Right ventricle myocardium superior (tissue), 1 donor: Measurements from ENCODE around the gene KANSL1. TPM values are rescaled to one million over a fixed set of nuclear protein-coding genes. Genes with fewer than 3 reads are reported as not detected.
"Not testable (repeated sequence)": the region's sequence is repeated elsewhere in the genome, so short reads cannot be mapped to it uniquely, and the experiment has no call there.

Experiments used
- ATAC-seq: fragments of 200-7000 bp; cut with Tn5 transposase; one replicate; pipeline ENCODE4 v1.9.1; 2020; ENCODE audit warnings: mild to moderate bottlenecking; ENCODE audit not compliant: poor library complexity
- DNase-seq: peaks from one replicate; pipeline ENCODE4 v3.0.0-alpha.2; 2020
- intact Hi-C: fragments of 100-400 bp; cut with DNase I; formaldehyde crosslinking; loops from one replicate; pipeline ENCODE4 v1.11.2; 2022
- total RNA-seq: library from RNA; stranded (reverse); fragmentation: NEBNext Ultra II Directional; extraction: Animal tissue kit (Norgen Biotek cat#: 25700); gene quantifications from one replicate; pipeline ENCODE4 v1.2.1, GENCODE V29; 2021
- donor health status: DM: no; HTN: yes; CAD: no; lungs with severe emphysema.

Gene KANSL1
- total RNA-seq, 1 donor from 2014 or later = 25.1 TPM

DNA sequence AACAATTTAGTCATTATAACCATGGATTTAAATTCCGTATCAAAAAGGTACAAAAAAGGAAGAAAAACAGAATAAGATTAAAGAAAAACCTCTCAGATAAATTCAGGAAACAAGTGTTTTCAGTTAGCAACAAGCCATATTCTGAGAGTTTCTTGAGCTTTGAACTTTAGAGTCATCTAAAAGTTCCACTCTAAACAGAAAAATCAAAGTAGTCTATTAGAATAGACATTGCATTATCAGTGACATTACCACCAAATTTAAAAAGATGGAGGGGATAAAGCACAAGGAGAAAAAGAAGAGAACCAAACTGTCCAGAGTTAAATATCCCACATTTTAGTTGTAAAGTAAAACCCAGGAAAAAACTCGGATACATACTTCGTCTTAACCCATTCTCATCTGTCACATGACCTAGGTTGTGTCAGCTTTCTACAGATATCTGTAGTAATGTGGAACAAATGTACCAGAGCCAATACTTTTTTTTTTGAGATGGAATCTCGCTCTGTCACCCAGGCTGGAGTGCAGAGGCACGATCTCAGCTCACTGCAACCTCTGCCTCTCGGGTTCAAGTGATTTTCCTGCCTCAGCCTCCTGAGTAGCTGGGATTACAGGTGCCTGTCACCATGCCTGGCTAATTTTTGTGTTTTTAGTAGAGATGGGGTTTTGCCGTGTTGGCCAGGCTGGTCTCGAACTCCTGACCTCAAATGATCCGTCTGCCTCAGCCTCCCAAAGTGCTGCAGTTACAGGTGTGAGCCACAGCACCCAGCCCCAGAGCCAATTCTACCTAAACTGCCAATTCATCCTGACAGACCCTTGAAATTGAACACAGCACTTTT is 91.2 kb downstream of the KANSL1 start:
- DNase-seq, intact Hi-C loops: not testable (repeated sequence)
- ATAC-seq = peak; percentile 33

DNA sequence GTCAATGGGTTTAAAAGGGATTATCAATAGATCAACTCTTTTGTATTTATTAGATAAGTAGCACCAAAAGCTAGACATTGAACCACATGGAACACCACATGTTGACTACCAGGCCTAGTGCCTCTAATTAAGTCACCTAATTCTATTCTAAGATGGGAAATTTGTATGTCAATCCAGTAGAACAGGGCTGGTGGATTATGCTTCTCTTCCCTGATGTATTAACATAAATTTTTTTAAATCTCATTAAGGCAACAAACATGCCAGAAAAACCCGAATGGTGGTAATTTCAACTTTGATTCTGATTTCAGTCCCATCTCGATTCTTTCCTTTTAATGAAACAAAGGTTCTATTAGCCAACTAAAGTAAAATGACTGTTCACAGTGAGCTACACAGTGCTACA is 92.6 kb downstream of the KANSL1 start:
- DNase-seq (no peak), ATAC-seq (no peak)
- intact Hi-C loops = no loop called here

DNA sequence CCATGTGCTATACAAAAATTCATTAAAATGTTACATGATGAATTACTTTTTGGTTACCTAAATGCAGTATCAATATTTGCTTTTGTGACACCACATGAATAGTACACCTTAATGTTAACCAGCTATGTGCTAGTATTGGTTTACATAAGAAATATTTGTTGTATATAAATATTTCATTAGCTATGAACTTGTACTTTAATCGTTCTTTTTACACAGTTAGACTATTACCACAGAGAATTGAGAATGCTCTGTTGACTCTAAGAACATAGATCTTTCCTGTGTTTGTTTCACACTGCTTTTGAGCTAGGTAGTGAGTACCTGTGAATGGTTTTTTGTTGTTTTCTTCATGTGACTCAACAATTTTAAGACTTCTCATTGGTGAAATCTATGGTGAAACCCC is 93.4 kb downstream of the KANSL1 start:
- intact Hi-C loops = no loop called here
- no peak for ATAC-seq

DNA sequence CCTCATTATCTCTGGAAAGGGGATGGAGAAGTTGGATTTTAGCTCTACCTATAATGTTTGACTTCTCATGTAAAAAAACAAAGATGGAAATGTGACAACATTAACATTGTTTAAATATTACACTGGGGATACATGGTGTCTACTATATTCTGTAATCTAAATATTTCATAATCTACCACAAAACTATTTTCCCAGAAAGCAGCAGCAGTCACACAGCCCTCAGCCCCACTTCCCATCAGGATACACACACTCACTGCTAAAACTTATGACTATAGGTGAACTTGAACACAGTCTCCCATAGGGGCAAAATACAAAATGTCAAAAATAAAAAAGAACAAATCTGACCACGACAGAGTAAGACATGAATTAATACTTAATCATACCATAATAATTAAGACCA is 95.7 kb downstream of the KANSL1 start:
- intact Hi-C loops = no loop called here
- ATAC-seq = no peak
- no peak for DNase-seq

More for the DNA sequence above, 93.4 kb downstream of the KANSL1 start:
- DNase-seq = no peak

DNA sequence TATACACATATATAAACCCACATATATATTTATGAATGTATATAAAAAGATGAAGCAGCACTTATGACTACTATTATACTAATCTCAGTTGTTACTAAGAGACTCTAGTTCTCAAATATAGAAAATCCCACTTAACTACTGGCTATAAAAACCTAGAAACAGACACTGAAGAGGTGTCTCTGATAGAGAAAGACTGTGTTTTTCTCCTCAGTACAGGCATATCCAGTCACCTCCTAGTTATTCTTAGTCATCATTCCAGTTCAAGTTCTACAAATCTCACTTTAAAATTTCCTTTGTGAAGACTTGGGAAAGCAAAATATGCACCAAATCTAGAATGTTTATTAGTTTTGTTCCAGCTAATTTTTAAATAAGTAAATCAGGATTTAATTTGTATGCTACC is 100.2 kb downstream of the KANSL1 start:
- ATAC-seq (no peak), DNase-seq (no peak)
- intact Hi-C loops = no loop called here

DNA sequence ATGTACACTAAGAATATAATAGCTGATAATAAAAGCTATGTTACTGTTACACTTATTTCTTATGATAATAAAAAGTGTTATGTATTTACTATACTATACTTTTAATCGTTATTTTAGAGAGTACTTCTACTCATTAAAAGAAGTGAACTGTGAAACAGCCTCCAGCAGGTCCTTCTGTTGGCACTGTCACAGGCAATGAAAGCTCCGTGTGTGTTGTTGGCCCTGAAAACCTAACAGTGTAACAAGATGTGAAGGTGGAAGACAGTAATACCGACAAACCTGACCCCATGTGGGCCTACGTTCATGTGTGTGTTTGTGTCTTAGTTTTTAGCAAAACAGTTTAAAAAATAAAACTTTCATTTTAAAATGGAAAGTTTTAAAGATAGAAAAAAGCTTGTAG is 102.4 kb downstream of the KANSL1 start:
- DNase-seq = no peak
- intact Hi-C loops = no loop called here
- no peak for ATAC-seq

DNA sequence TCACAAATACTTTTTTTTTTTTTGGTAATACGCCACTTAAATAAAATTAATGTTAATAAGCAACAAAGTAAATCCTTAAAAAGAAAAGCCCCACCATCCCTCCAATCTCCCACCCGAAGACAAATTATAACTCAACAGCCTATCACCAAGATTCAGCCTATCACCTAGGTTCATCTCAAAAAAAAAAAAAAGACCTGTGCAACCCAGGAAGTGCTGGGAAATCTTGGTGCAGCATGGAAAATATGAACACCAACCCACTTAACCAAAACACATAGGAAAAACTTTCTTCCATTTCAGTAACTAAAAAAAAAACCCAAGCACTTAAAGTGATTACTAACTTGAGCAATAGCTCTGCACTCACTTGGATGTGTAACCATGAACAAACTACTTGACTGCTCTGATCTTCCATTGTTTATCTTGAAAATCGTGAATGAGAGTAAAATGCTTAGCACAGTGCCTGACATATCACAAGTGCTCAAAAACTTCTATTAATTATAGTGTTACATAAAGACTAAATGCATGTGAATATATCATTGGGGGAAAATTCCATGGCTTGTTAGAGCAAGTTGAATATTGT is 103.8 kb downstream of the KANSL1 start:
- no peak for DNase-seq
- intact Hi-C loops = no loop called here
- no peak for ATAC-seq

DNA sequence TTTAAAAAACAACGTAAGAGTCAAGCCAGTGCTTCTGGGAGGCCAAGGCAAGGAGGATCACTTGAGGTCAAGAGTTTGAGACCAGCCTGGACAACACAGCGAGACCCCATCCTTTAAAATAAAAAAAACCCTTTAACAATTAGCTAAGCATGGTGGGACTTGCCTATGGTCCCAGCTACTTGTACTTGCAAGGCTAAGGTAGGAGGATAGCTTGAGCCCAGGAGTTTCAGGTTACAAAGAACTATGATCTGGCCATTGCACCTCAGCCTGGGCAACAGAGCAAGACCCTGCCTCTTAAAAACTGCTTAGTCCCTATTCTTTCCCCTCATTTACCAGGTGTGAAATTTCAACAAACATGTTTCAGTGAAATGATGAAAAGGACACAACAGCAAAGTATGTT is 104.6 kb downstream of the KANSL1 start:
- no peak for DNase-seq
- intact Hi-C loops = no loop called here
- no peak for ATAC-seq

DNA sequence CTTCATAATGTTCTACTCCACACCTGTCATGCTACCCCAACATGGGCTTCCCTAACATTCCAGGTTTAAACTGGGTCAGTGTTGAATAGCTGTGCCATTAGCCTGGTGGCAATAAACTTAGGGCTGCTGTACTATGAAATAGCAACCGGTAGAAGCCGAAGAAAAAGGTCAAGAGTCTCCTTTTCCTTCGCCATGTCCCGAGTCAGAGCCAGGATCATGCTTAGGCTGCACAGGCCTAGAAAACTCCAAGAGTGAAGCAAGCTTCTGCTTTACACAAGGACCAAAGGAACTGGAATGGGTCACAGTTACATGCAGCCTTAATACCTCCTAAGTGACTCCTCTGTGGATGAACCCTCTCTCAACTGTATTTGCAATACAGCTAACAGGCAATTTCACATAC is 105.4 kb downstream of the KANSL1 start:
- ATAC-seq, DNase-seq, intact Hi-C loops: not testable (repeated sequence)

DNA sequence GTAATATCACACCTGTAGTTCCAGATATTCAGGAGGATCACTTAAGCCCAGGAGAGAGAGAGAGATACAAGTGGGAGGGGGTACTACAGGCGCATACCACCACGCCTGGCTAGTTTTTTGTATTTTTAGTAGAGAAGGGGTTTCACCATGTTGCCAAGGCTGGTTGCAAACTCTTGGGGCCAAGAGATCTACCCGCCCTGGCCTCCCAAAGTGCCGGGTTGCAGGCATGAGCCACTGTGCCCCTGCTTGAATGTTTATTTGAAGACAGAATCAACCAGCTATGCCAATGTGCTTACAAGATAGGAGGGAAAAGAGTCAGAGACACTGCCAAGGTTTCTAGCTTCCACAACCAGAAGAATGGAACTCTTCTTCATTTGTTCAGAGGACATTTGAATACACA is 106.4 kb downstream of the KANSL1 start:
- intact Hi-C loops = no loop called here
- no peak for DNase-seq
- no peak for ATAC-seq

DNA sequence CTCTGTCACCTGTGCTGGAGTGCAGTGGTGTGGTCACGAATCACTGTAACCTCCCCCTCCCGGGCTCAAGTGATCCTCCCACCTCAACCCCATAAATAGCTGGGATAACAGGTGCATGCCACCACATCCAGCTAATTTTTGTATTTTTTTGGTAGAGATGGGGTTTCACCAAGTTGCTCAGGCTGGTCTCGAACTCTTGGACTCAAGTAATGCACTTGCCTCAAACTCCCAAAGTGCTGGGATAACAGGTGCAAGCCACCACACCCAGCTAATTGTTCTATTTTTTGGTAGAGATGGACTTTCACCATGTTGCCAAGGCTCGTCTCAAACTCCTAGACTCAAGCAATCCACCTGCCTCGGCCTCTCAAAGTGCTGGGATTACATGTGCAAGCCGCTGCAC is 107.7 kb downstream of the KANSL1 start:
- DNase-seq (no peak), ATAC-seq (no peak)
- intact Hi-C loops = no loop called here

DNA sequence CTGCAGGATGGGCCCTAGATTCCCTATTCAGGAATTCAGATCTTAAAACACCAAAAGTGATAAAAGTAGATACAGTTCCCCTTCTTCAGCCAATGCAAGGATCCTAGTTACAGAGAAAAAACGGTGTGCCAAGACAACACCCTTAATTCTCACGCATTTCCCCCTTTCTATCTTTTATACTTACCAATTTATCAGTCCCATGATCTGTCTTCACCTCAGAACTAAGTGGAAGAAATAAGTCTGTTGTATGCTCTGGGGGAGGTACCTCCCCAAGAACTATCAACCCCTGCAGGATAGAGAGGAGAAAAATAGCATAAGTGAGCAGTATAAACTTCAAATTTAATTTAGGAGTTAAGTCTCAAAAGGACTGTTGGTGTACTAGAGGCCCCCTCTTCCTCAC is 111.0 kb downstream of the KANSL1 start:
- no peak for DNase-seq
- ATAC-seq = no peak
- intact Hi-C loops = no loop called here

DNA sequence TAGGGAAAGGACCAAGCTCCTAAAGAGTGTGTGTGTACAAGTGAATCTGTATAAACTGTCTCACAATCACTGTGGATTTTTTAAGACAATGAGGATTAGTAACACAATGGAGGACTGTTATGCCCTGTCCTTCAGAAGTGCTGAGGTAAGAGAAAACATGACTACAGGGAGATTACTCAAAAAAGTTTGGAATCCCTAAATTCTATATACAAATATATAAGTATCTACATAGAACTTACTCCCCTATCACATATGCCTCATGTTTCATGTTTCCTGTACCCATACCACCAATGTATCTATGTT is 112.3 kb downstream of the KANSL1 start:
- intact Hi-C loops = no loop called here
- DNase-seq (no peak), ATAC-seq (no peak)

DNA sequence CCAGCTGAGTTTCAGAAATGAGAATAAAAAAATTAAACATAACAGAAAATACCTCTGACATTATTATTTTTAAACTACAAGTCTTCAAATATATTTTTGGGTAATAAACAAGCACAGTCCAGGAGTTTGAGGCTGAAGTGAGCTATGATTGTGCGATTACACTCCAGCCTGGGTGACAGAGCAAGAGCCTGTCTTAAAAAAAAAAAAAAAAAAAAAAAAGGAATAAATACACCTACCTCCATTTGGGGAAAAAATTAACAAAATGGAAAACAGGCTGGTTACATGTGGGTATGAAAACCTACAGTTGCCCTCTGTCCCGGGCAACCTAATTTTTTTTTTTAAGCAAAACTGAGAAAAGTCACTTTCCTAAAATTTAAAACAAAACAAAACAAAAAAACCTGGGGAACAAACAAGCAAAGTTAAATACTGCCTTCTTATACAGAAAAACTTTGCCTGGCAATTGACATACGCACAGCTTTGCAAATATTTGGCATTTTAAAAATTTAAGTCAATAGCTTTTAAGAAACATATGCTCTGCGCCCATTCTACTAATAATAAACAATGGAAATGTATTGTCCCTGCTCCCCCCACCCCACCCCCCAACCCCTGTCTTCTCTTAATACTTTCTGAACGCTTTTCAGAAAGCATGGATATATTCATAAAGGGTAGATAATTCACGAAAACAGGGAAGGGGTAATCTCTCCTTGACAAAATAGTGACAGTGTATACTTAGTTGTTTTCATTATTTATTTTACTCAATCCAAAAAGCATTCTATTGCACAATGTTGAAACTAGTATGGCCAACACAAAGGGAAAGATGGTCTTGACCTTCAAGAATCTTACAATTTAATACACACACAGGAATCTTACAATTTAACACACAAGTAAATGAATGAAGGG is 112.9 kb downstream of the KANSL1 start:
- ATAC-seq = no peak
- intact Hi-C loops = no loop called here
- no peak for DNase-seq

DNA sequence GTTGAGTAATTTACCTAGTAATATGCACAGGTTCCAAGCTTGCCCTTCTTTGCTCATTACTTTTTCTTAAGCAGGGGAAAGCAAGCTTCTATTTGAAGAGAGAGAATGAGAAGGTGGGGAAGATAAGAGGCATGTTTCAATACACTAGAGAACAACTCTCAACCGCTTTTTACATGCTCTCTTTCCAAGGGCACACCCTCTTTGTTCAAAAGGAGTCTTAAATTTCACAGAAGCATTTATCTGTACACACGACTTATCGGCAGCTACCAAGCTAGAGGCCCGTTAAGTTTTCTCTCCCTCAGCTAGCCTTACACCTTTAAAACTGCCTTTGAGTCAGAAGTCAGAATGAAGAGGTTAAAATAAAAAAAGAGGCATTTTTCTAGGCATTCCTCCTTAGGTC is 114.6 kb downstream of the KANSL1 start:
- DNase-seq (no peak), ATAC-seq (no peak)
- intact Hi-C loops = no loop called here

DNA sequence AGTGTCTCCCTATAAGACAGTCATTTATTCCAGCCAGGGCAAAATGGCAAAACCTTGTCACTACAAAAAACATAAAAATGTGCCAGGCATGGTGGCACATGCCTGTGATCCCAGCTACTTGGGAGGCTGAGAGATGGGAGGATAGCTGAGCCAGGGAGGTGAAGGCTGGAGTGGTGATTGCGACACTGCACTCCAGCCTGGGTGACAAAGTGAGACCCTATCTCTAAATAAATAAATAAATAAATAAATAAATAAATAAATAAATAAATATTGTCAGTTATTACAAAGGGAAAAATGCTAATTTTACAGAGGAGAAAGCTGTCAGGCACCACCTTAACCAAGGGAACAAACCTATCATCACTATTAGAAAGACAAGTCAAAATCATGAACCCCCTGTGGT is 118.7 kb downstream of the KANSL1 start:
- no peak for ATAC-seq
- DNase-seq = no peak
- intact Hi-C loops = no loop called here

DNA sequence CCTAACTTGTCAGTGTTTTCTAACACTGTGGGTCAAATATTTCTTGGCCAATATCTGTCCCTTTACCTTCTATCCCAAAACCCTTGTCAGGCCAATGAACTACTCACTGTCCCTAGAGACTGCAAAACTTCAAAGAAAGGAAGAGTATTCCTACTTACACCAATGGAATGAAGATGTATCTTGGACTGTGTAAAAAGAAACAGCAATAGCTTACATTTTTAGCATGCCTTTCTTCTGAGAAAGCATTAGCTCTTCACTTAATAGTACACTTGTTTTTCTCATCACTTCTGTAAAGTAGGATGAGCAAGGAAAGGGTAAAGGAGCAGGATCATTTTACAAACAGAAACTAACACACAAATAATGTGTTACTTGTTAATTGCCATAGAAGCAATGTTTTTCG is 120.2 kb downstream of the KANSL1 start:
- no peak for DNase-seq
- no peak for ATAC-seq
- intact Hi-C loops = no loop called here

DNA sequence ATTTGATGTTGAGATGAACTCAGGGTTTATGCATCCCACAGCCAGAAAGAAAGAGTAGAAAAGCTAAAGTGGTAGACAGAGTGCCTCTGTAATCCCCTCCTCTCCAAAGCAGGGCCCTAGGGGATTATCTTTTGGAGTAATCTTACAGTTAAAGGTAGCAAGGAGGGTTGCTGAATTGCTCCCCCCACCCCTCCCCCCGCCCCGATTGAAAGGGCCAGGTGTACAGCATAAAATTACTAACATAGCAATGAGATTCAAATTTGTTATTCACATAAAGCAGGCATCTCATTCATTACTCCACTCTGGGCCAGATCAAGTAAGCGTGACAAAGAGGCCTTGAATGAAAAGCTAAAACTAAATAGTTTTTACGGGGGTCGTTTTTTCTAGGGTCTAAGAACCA is 121.4 kb downstream of the KANSL1 start:
- DNase-seq (no peak), ATAC-seq (no peak)
- intact Hi-C loops = no loop called here

DNA sequence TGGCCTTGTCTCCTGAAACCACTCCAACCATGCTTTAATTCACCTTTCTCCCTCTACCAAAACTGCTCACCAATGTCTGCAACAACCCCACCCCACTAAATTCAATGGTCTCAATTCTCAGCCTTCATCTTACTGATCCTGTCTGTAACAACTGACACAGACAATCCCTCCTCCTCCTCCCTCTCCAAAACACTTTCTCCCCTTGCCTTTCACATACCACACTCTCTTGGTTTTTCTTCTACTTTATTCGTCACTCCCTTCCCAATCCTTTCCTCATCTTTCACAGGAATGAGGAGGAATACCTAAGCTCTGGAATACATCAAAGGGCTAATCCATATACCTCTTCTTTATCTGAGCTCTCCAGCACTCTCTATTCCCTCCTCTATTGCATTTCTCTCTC is 128.8 kb downstream of the KANSL1 start:
- ATAC-seq = no peak
- DNase-seq = no peak
- intact Hi-C loops = no loop called here

DNA sequence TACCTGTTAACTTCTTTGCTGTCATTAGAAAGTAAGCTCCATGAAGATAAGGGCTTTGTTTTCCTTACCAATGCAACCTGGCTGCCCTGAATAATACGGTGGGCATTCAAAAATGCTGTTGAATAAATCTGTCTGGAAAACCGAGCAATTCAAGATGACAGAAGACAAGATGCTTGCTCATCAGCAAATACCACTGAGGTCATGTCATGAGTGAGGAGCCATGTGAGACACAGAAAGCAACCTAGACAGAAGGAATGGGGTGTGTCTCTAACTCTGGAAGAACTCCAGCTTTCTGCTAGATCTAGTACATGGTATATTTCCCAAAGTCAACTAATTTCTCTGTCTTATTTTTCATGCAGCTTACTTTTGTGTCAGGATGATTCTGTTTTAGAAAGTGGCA is 130.0 kb downstream of the KANSL1 start:
- no peak for DNase-seq
- intact Hi-C loops = no loop called here
- no peak for ATAC-seq
